ENCODE data around the gene CGAS. TPM values are rescaled to one million over a fixed set of nuclear protein-coding genes. Genes with fewer than 3 reads are reported as not detected.

CGAS gene
- total RNA-seq (1 to 10 TPM in 3 of 4 donors, under 1 TPM in 1; 0.79 to 2.9 (median 1.9) TPM), polyA plus RNA-seq (0.91 TPM)
- long read RNA-seq, donor 1, partial matches to known transcripts, result 0 of 3 reads
- long read RNA-seq, donor 1, other reads (novel, unspliced or antisense), result 1 of 3 reads
- long read RNA-seq, donor 2, partial matches to known transcripts, result 1 of 4 reads
- long read RNA-seq, donor 2, other reads (novel, unspliced or antisense), result 1 of 4 reads
- long read RNA-seq, donor 3, transcript CGAS-201 (5 exons, 3,182 nt), result major isoform, 5 of 7 reads
- long read RNA-seq, donor 3, partial matches to known transcripts, result 0 of 7 reads
- long read RNA-seq, donor 3, other reads (novel, unspliced or antisense), result 2 of 7 reads
- long read RNA-seq, donor 4, partial matches to known transcripts, result 0 of 2 reads
- long read RNA-seq, donor 4, other reads (novel, unspliced or antisense), result 1 of 2 reads

GRCh38 chr6:73452107-73452461 is at the start of gene CGAS:
TSS of gene CGAS (minus strand) at chr6:73452297. CDS start at chr6:73452181, 116 bp downstream.
- WGBS, result 7% methylated on average over 23 of the region's 23 CpGs
- H3K27me3 ChIP-seq (ENCODE audit: control insufficient read depth, insufficient read depth), result no peaks in the 10 kb centered on the region
- peak within 1 kb of the TSS; percentile 83 for H3K4me3 ChIP-seq (ENCODE audit: low read length)
- H3K4me1 ChIP-seq (ENCODE audit: control insufficient read depth, insufficient read depth, low read length), result no peaks in the 10 kb centered on the region
- DNase-seq (peak; percentile 84 to 93 (median 93)), ATAC-seq (peak; percentile 95 to 97)
- H3K9me3 ChIP-seq (ENCODE audit: control insufficient read depth, low read length), result no peaks in the 10 kb centered on the region
- H3K27ac ChIP-seq (ENCODE audit: low read length), result peak within 1 kb of the TSS; percentile 76
- intact Hi-C loops (cut with DNase I), result no loop called here

GRCh38 chr6:73497915-73498314 is 45.8 kb upstream of the CGAS start:
- Histone ChIP-seq H3K9me3 (ENCODE audit: control insufficient read depth, low read length) (no peaks in the 10 kb centered on the region), H3K4me1 (ENCODE audit: control insufficient read depth, insufficient read depth, low read length) (no peaks in the 10 kb centered on the region), H3K27me3 (ENCODE audit: control insufficient read depth, insufficient read depth) (no peaks in the 10 kb centered on the region), H3K4me3 (ENCODE audit: low read length) (no peak overlapping the region), H3K27ac (ENCODE audit: low read length) (no peak overlapping the region)
- WGBS, result 95% methylated on average over 3 of the region's 3 CpGs
- DNase-seq (no peak), ATAC-seq (no peak)
- intact Hi-C loops (cut with DNase I), result no loop called here

DNA sequence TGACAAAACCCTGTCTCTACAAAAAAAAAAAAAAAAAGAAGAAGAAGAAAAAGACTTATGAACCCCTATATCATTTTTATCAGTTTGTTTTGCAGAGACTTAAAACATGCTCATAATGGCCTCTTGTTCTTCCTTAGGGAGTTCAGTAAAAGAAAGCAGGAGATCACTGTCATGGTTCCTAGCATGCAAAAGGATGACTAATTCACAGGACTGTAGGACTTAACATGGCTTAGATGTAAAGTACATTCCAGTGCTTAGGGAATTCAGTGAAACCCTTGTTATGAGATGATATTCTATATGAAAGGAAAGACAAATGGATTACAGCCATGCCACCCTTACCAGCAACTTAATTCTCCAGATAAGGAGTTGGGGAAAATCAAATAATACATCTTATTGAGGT is 39.3 kb upstream of the CGAS start:
- no peaks in the 10 kb centered on the region for H3K4me1 ChIP-seq (ENCODE audit: control insufficient read depth, insufficient read depth, low read length)
- H3K27ac ChIP-seq (ENCODE audit: low read length), result no peak overlapping the region
- no peak overlapping the region for H3K4me3 ChIP-seq (ENCODE audit: low read length)
- ATAC-seq (no peak), DNase-seq (no peak)
- no peaks in the 10 kb centered on the region for H3K27me3 ChIP-seq (ENCODE audit: control insufficient read depth, insufficient read depth)
- H3K9me3 ChIP-seq (ENCODE audit: control insufficient read depth, low read length), result no peaks in the 10 kb centered on the region
- intact Hi-C loops (cut with DNase I), result no loop called here

DNA sequence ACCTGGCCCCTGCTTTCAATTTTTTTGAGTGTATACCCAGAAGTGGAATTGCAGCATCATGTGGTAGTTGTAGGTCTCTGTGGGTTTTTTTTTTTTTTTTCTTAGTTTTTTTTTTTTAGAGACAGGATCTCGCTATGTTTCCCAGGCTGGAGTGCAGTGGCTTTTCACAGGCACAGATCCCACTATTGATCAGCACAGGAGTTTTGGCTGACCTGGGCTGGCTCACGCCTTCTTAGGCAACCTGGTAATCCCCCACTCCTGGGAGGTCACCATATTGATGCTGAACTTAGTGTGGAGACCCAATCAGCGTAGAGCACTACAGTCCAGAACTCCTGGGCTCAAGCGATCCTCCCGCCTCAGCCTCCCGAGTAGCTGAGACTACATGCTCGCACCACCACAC is 35.4 kb upstream of the CGAS start:
- 94% methylated on average over 7 of the region's 7 CpGs for WGBS

GRCh38 chr6:73484438-73484837 is 32.3 kb upstream of the CGAS start:
- Histone ChIP-seq H3K4me1 (ENCODE audit: control insufficient read depth, insufficient read depth, low read length) (no peaks in the 10 kb centered on the region), H3K9me3 (ENCODE audit: control insufficient read depth, low read length) (no peaks in the 10 kb centered on the region), H3K27ac (ENCODE audit: low read length) (no peak overlapping the region), H3K27me3 (ENCODE audit: control insufficient read depth, insufficient read depth) (no peaks in the 10 kb centered on the region), H3K4me3 (ENCODE audit: low read length) (no peak overlapping the region)
- no peak for ATAC-seq
- intact Hi-C loops (cut with DNase I), result no loop called here
- 94% methylated on average over 2 of the region's 2 CpGs for WGBS
- no peak for DNase-seq

More for the DNA sequence above, 35.4 kb upstream of the CGAS start:
- H3K27me3 ChIP-seq (ENCODE audit: control insufficient read depth, insufficient read depth), result no peaks in the 10 kb centered on the region
- no peak for ATAC-seq
- no peak for DNase-seq
- no peak overlapping the region for H3K4me3 ChIP-seq (ENCODE audit: low read length)
- no peaks in the 10 kb centered on the region for H3K4me1 ChIP-seq (ENCODE audit: control insufficient read depth, insufficient read depth, low read length)
- no peaks in the 10 kb centered on the region for H3K9me3 ChIP-seq (ENCODE audit: control insufficient read depth, low read length)
- intact Hi-C loops (cut with DNase I), result no loop called here
- no peak overlapping the region for H3K27ac ChIP-seq (ENCODE audit: low read length)

DNA sequence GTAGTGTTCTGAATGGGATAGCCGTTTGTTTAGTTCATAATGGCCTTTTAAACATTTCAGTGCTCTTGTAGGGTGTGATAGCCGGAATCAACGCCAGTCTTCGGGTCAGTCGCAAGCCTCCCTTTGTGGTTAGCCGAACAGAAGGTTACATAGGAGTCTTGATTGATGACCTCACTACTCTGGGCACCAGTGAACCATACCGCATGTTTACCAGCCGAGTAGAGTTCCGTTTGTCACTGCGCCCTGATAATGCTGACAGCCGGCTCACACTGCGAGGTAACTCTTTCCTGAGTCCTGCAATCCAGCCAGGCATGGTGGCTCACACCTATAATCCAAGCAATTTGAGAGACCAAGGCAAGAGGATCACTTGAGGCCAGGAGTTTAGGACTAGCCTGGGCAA is 29.9 kb upstream of the CGAS start:
- Histone ChIP-seq H3K4me3 (ENCODE audit: low read length) (no peak overlapping the region), H3K27me3 (ENCODE audit: control insufficient read depth, insufficient read depth) (no peaks in the 10 kb centered on the region), H3K9me3 (ENCODE audit: control insufficient read depth, low read length) (no peaks in the 10 kb centered on the region), H3K4me1 (ENCODE audit: control insufficient read depth, insufficient read depth, low read length) (no peaks in the 10 kb centered on the region), H3K27ac (ENCODE audit: low read length) (no peak overlapping the region)
- intact Hi-C loops (cut with DNase I), result no loop called here
- no peak for ATAC-seq
- WGBS, result 88% methylated on average over 12 of the region's 12 CpGs
- DNase-seq, result no peak

DNA sequence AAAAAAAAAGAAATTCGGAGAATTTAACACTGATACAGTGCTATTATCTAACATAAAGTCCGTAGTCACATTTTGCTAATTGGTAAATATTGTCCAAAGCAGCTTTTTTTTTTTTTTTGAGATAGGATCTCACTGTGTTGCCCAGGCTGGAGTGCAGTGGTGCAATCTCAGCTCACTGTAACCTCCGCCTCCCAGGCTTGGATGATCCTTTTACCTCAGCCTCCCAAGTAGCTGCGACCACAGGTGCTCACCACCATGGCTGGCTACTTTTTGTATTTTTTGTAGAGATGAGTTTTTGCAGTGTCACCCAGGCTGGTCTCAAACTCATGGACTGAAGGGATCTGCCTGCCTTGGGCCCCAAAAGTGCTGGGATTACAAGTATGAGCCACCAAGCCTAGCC is 25.3 kb upstream of the CGAS start:
- Histone ChIP-seq H3K4me3 (ENCODE audit: low read length) (no peak overlapping the region), H3K4me1 (ENCODE audit: control insufficient read depth, insufficient read depth, low read length) (no peaks in the 10 kb centered on the region), H3K9me3 (ENCODE audit: control insufficient read depth, low read length) (no peaks in the 10 kb centered on the region), H3K27ac (ENCODE audit: low read length) (no peak overlapping the region), H3K27me3 (ENCODE audit: control insufficient read depth, insufficient read depth) (no peaks in the 10 kb centered on the region)
- DNase-seq (no peak), ATAC-seq (no peak)
- WGBS, result 97% methylated on average over 4 of the region's 4 CpGs
- intact Hi-C loops (cut with DNase I), result loop anchor here in 1 of 4 donors (10.0 kb wide), 1 partner anchor 157 kb away; no protein-coding TSS in a partner anchor

DNA sequence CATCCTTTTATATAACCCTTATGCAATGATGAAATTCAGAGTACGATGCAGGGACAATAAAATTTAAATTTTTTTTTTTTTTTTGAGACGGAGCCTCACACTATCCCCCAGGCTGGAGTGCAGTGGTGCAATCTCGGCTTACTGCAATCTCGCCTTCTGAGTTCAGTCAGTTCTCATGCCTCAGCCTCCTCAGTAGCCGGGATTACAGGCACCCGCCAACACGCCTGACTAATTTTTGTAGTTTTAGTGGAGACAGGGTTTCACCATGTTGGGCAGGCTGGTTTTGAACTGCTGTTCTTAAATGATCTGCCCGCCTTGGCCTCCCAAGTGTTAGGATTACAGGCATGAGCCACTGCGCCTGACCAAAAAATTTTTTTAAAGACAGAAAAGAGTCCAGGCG is 24.6 kb upstream of the CGAS start:
- Histone ChIP-seq H3K27ac (ENCODE audit: low read length) (no peak overlapping the region), H3K4me3 (ENCODE audit: low read length) (no peak overlapping the region), H3K9me3 (ENCODE audit: control insufficient read depth, low read length) (no peaks in the 10 kb centered on the region), H3K4me1 (ENCODE audit: control insufficient read depth, insufficient read depth, low read length) (no peaks in the 10 kb centered on the region), H3K27me3 (ENCODE audit: control insufficient read depth, insufficient read depth) (no peaks in the 10 kb centered on the region)
- ATAC-seq, result no peak
- DNase-seq, result no peak
- 96% methylated on average over 10 of the region's 10 CpGs for WGBS
- intact Hi-C loops (cut with DNase I), result loop anchor here in 1 of 4 donors (10.0 kb wide), 1 partner anchor 158 kb away; no protein-coding TSS in a partner anchor

- 85% methylated on average over 2 of the region's 2 CpGs for WGBS
- no peak overlapping the region for H3K27ac ChIP-seq (ENCODE audit: low read length)
- H3K27me3 ChIP-seq (ENCODE audit: control insufficient read depth, insufficient read depth), result no peaks in the 10 kb centered on the region
- no peak overlapping the region for H3K4me3 ChIP-seq (ENCODE audit: low read length)
- no peaks in the 10 kb centered on the region for H3K4me1 ChIP-seq (ENCODE audit: control insufficient read depth, insufficient read depth, low read length)
- ATAC-seq (no peak), DNase-seq (no peak)
- no peaks in the 10 kb centered on the region for H3K9me3 ChIP-seq (ENCODE audit: control insufficient read depth, low read length)
- intact Hi-C loops (cut with DNase I), result loop anchor here in 1 of 4 donors (10.0 kb wide), 1 partner anchor 163 kb away; no protein-coding TSS in a partner anchor
These were observed 19.7 kb upstream of the CGAS start for GRCh38 chr6:73471686-73472290.

DNA sequence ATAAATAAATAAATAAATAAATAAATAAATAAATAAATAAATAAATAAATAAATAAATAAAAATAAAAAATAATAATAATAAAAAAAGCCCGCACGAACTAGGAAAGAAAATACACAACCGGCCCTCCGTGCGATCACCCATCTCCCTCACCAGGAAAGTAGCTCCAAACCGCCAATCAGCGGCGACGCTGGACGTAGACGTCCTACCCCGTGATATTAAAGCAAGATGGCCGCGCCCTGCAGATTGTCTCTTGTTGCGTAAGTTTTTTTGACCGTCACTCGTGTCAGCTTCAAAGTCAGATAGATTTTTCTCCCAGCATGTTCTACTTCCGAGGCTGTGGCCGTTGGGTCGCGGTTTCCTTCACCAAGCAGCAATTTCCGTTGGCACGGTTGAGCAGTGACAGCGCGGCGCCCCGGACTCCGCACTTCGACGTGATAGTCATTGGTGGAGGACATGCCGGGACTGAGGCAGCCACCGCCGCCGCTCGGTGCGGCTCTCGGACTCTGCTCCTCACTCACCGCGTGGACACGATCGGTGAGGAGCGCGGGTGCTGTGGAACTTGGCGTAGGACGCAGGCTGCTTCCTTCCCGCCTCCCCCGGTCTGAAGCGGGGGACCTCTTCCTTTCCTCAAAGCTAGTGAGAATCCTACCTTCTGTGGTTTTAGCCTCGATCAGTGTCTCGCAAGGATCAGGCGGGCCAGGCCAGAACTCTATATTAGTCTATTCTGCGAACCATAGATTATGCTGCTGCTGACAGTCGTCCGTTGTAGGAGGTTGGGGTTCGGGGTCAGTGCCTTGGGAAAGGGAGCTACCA is 9.6 kb upstream of the CGAS start, which contains the start of gene MTO1:
Gene MTO1, plus strand, starts transcription at position 201 of the 814 bp plus-strand sequence. Its CDS starts 118 bp downstream, at position 319.
- peaks cover 5% of the 10 kb centered on the region for H3K4me1 ChIP-seq (ENCODE audit: control insufficient read depth, insufficient read depth, low read length)
- peak within 1 kb of the TSS; percentile 98 for H3K27ac ChIP-seq (ENCODE audit: low read length)
- H3K27me3 ChIP-seq (ENCODE audit: control insufficient read depth, insufficient read depth), result no peaks in the 10 kb centered on the region
- WGBS, result under 1% methylated on average over 55 of the region's 55 CpGs
- H3K9me3 ChIP-seq (ENCODE audit: control insufficient read depth, low read length), result no peaks in the 10 kb centered on the region
- intact Hi-C loops (cut with DNase I), result no loop called here
- H3K4me3 ChIP-seq (ENCODE audit: low read length), result peak within 1 kb of the TSS; percentile 59
- DNase-seq, result peak; percentile 93 to 96 (median 93)
- peak; percentile 98 for ATAC-seq

- WGBS, result 65% methylated on average over 5 of the region's 5 CpGs
- no peak overlapping the region for H3K27ac ChIP-seq (ENCODE audit: low read length)
- H3K27me3 ChIP-seq (ENCODE audit: control insufficient read depth, insufficient read depth), result no peaks in the 10 kb centered on the region
- ATAC-seq, result no peak
- intact Hi-C loops (cut with DNase I), result no loop called here
- no peak overlapping the region for H3K4me3 ChIP-seq (ENCODE audit: low read length)
- no peak for DNase-seq
- H3K4me1 ChIP-seq (ENCODE audit: control insufficient read depth, insufficient read depth, low read length), result peaks cover 5% of the 10 kb centered on the region
- no peaks in the 10 kb centered on the region for H3K9me3 ChIP-seq (ENCODE audit: control insufficient read depth, low read length)
These were observed 8.0 kb upstream of the CGAS start for GRCh38 chr6:73460056-73460455.
